Measurements from ENCODE around the gene CAMSAP1.

CAMSAP1 gene

GRCh38 chr9:135886147-135886981 lies 21.0 kb downstream of the CAMSAP1 start:
- DNase-seq (ENCODE audit: insufficient read length, low spot score) (no peak), FAIRE-seq (no peak)

DNA sequence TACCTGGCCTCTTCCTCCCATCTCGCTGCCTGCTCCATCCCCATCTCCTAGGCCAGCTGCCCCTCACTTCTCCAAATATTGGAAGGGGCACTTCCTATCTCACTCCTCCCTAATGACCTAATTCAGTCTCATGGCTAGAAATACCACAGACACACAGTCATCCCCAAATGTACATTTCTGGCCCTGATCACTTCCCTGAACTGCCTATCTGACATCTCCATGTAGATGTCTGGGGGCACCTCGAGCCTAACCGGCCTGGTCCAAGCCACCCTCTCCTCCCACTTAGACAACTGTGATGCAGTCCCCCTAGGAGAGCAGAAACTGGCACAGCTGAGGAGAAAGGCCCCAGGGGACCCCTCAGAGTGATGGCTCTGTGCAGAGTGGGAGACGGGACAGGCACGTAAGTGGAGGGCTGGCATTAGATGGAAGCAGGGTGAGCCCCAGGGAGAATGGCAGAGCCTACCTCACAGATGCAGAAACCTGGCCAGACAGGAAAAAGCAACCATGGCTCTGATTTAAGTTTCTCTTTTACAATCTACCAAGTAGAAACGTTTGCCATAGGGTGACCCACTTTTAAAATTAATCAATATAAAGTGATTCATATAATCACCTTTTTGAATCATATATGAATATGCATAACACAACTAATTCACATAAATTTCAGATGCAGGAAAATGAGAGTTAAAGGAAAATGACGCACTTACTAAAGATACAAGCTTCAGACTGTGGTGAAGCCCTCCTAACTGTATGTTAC lies 22.1 kb downstream of the CAMSAP1 start:
- DNase-seq (ENCODE audit: insufficient read length, low spot score) (no peak), FAIRE-seq (no peak)
- TF ChIP-seq, protein P1, sequence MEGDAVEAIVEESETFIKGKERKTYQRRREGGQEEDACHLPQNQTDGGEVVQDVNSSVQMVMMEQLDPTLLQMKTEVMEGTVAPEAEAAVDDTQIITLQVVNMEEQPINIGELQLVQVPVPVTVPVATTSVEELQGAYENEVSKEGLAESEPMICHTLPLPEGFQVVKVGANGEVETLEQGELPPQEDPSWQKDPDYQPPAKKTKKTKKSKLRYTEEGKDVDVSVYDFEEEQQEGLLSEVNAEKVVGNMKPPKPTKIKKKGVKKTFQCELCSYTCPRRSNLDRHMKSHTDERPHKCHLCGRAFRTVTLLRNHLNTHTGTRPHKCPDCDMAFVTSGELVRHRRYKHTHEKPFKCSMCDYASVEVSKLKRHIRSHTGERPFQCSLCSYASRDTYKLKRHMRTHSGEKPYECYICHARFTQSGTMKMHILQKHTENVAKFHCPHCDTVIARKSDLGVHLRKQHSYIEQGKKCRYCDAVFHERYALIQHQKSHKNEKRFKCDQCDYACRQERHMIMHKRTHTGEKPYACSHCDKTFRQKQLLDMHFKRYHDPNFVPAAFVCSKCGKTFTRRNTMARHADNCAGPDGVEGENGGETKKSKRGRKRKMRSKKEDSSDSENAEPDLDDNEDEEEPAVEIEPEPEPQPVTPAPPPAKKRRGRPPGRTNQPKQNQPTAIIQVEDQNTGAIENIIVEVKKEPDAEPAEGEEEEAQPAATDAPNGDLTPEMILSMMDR (IDR thresholded peaks at IDR 0.05; ENCODE audit: insufficient read depth, missing control alignments) = no peak

More at GRCh38 chr9:135886147-135886981, 21.0 kb downstream of the CAMSAP1 start:
- TF ChIP-seq, protein P1 (IDR thresholded peaks at IDR 0.05; ENCODE audit: insufficient read depth, missing control alignments) = no peak

GRCh38 chr9:135884328-135885035 lies 22.9 kb downstream of the CAMSAP1 start:
- FAIRE-seq (no peak), DNase-seq (ENCODE audit: insufficient read length, low spot score) (no peak)
- TF ChIP-seq, protein P1 (IDR thresholded peaks at IDR 0.05; ENCODE audit: insufficient read depth, missing control alignments) = no peak

- no peak for FAIRE-seq
- TF ChIP-seq, protein P1 (IDR thresholded peaks at IDR 0.05; ENCODE audit: insufficient read depth, missing control alignments) = no peak
- DNase-seq (ENCODE audit: insufficient read length, low spot score) = no peak
Measured at GRCh38 chr9:135883410-135884089, 23.8 kb downstream of the CAMSAP1 start.

DNA sequence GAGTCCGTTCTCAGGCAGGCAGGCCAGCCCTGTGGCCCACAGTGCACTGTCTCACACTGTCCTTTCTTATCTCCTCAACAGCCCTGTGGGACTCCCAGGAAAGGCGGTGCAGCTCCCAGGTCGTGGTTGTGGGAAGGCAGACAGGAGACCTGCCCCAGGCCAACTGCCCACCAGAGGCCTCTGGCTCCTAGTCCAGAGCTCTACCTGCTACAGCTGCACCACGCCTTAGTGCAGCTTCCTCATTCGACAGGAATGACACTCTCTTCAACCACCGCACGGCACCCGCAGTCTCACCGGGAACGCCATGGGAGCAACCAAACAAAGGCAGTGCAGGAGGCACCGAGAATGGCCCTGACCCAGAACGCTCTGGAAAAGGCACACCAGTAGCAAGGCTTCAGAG lies 25.3 kb downstream of the CAMSAP1 start:
- FAIRE-seq (no peak), DNase-seq (ENCODE audit: insufficient read length, low spot score) (no peak)
- TF ChIP-seq, protein P1 (IDR thresholded peaks at IDR 0.05; ENCODE audit: insufficient read depth, missing control alignments) = no peak

GRCh38 chr9:135880438-135880837 lies 26.9 kb downstream of the CAMSAP1 start:
- TF ChIP-seq, protein P1 (IDR thresholded peaks at IDR 0.05; ENCODE audit: insufficient read depth, missing control alignments) = no peak
- FAIRE-seq (no peak), DNase-seq (ENCODE audit: insufficient read length, low spot score) (no peak)
